Fibroblast of villous mesenchyme (primary cell): ENCODE results near the gene RBP4. TPM values are rescaled to one million over a fixed set of nuclear protein-coding genes. Genes with fewer than 3 reads are reported as not detected.

Source experiments
- DNase-seq: peaks from one replicate; pipeline ENCODE4 v3.0.0-alpha.2; 2010; ENCODE audit warnings: low read depth
- H3K4me3 ChIP-seq: 2 replicates; pipeline ENCODE4 v1.5.1; 2011; ENCODE audit warnings: low read depth, mild to moderate bottlenecking, low read length
- total RNA-seq: library from RNA; depleted of rRNA; stranded (reverse); fragments of >200 nt; gene quantifications from 2 replicates; pipeline ENCODE4 v1.2.3, GENCODE V29; 2012
- TF ChIP-seq, protein P1 (sequence below): IDR thresholded peaks from 2 replicates; pipeline ENCODE4 v1.5.1; 2012; ENCODE audit warnings: low read depth, mild to moderate bottlenecking, low read length; ENCODE audit not compliant: insufficient read depth

The RBP4 gene
- total RNA-seq, 1 donor: not detected

DNA sequence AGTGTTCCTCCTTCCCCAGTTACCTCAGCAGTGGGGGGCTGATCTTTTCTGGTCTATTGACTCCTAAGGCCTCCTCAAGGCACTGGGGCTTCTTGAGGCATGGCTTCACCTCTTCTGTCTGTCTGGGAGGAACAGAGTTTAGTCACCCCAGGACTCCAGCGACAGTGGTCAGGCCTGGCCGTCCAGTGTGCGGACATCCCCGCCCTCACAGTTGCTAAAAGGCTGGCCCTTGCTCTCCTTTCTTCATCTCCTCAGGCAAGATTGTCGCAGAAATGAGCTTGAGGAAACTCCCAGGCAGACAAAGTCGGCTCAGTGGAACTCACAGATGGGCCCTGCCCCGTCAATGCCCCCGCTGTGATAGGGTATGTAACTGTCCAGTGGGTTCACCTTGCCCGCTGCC, 41.5 kb downstream of the RBP4 start:
- no peak for DNase-seq
- no peak overlapping the region for H3K4me3 ChIP-seq
- TF ChIP-seq, protein P1, sequence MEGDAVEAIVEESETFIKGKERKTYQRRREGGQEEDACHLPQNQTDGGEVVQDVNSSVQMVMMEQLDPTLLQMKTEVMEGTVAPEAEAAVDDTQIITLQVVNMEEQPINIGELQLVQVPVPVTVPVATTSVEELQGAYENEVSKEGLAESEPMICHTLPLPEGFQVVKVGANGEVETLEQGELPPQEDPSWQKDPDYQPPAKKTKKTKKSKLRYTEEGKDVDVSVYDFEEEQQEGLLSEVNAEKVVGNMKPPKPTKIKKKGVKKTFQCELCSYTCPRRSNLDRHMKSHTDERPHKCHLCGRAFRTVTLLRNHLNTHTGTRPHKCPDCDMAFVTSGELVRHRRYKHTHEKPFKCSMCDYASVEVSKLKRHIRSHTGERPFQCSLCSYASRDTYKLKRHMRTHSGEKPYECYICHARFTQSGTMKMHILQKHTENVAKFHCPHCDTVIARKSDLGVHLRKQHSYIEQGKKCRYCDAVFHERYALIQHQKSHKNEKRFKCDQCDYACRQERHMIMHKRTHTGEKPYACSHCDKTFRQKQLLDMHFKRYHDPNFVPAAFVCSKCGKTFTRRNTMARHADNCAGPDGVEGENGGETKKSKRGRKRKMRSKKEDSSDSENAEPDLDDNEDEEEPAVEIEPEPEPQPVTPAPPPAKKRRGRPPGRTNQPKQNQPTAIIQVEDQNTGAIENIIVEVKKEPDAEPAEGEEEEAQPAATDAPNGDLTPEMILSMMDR: no peak

GRCh38 chr10:93554760-93555432, 46.1 kb downstream of the RBP4 start:
- TF ChIP-seq, protein P1: peak; percentile 83
- H3K4me3 ChIP-seq: no peak overlapping the region
- DNase-seq: peak; percentile 64

DNA sequence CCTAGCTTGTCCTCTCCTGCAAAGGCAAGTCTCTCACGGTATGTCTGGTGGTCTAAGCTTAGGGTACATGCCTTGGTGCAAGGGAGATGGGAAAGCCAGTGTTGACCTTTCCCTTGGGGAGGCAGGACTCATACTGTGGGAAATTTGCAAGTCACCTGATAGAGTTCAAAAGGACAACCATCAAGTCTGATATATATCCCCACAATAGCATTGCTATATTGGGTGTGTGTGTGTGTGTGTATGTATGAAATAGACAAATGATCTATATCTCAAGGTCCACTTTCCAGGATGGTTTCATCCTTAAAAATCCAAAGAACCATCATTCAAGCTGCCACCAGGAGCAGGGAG, 46.7 kb downstream of the RBP4 start:
- DNase-seq: no peak
- TF ChIP-seq, protein P1: no peak
- no peak overlapping the region for H3K4me3 ChIP-seq

GRCh38 chr10:93553482-93554315, 47.3 kb downstream of the RBP4 start:
- H3K4me3 ChIP-seq: no peak overlapping the region
- TF ChIP-seq, protein P1: no peak
- no peak for DNase-seq

DNA sequence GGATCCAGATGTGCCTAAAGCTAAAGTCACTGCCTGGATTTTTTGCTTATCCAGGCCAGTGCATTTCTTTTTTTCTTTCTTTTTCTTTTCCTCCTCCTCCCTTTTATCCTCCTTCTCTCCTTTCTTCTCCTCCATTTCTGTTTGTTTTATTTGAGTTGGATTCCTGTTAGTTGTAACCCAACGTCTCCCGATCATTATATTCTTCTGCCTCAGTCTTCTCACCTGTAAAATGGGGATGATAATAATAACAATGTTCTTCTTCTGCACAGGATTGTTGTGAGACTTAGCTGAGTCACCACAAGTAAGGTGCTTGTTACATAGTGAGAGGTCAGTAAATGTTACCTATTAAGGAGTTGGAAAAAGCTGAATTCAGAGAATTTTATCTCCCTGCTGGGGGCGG, 48.3 kb downstream of the RBP4 start:
- H3K4me3 ChIP-seq: no peak overlapping the region
- no peak for DNase-seq

DNA sequence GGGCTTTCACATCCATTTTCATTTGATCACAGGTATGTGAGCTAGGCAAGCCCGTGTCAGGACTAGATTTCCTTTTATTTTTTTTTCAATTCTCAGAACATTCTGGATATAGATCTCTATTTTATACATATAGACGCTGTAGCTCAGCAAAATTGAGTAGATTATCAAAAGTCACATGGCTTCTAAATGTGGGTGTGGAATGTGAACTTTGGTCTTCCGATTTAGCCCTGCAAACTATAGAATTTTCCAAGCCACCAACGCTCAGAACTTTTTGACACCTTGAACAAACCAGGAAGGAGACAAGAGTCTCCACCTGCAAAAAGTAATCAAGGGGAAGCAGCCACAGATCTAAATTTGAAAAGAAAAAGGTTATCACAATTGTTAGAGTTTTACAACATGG, 50.4 kb downstream of the RBP4 start:
- DNase-seq: no peak
- TF ChIP-seq, protein P1: no peak
- H3K4me3 ChIP-seq: no peak overlapping the region

More for the DNA sequence above, 48.3 kb downstream of the RBP4 start:
- TF ChIP-seq, protein P1: no peak
